HG03060 (cell line): ENCODE measurements around the gene YWHAH.
A peak's percentile ranks its signal among the peaks of the same experiment; 100 is the strongest.

Experiments
- ATAC-seq: cut with Tn5 transposase; IDR thresholded peaks from one replicate; pipeline ENCODE4 v1.9.1; 2021; ENCODE audit warnings: low read depth, moderate number of reproducible peaks; ENCODE audit not compliant: unreplicated experiment

Gene YWHAH

DNA sequence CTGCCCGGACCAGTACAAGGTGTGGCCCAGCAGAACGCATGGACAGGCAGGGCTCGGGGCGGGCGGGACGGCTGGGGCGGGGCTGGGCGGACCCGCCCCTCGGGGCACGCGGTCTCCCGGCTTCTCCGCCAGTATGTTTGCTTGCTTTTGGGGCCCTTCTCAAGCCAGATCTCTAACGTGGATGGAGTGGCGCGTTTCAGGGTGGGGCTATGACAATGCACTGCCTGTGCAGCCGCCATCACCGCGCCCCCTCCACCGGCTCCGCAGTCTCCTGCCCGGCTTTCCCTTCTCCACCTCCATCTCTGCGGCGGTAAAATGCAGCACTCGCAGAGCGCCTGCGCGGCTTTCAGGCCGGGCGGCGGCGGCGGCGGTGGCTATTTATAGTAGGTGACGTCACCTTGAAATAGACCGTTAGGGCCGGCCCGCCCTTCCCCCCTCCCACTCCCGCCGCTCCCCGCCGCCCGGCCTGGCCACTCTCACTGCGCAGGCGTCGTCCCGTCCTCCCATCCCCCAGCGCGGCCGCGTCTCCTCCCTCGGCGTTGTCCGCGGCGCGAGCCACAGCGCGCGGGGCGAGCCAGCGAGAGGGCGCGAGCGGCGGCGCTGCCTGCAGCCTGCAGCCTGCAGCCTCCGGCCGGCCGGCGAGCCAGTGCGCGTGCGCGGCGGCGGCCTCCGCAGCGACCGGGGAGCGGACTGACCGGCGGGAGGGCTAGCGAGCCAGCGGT is at the start of gene YWHAH:
YWHAH (plus strand) TSS at position 558 of the 722 bp plus-strand sequence. CDS start 199 bp downstream, outside the sequence.
- peak; percentile 33 for ATAC-seq

DNA sequence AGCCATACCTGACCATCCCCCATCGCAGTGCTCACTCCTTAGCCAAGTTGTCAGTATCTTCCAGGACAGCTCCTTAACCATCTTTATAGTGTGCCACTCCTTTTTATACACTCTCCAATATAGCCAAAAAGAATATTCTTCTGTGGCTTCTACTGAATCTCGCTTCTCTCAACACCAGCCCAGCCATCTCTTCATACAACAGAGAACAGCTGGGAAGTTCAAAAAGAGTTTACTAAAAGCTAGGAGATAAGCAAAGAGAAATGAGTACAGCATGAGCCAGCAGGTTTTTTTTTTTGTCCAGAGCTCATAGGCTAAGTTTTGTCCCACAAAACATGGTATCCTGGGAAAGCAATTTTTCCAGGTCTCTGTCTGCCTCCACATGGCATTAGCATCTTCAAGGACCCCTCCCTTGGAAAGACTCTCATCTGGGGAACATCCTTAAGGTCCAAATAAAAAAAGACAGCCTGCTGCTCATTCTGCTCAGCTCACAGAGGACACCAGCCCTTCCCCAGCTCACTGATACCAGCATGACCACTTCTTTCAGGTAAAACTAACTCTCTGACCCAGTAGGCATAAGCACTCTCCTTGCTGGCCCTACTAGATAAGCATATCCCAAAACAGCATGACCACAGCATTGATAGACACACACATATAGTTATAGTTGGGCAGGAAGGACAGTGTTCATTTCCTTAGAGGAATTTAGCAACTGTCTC is 48.8 kb upstream of the YWHAH start:
- ATAC-seq, result no peak

- ATAC-seq, result no peak
These were observed 47.9 kb upstream of the YWHAH start for GRCh38 chr22:31896472-31896871.

DNA sequence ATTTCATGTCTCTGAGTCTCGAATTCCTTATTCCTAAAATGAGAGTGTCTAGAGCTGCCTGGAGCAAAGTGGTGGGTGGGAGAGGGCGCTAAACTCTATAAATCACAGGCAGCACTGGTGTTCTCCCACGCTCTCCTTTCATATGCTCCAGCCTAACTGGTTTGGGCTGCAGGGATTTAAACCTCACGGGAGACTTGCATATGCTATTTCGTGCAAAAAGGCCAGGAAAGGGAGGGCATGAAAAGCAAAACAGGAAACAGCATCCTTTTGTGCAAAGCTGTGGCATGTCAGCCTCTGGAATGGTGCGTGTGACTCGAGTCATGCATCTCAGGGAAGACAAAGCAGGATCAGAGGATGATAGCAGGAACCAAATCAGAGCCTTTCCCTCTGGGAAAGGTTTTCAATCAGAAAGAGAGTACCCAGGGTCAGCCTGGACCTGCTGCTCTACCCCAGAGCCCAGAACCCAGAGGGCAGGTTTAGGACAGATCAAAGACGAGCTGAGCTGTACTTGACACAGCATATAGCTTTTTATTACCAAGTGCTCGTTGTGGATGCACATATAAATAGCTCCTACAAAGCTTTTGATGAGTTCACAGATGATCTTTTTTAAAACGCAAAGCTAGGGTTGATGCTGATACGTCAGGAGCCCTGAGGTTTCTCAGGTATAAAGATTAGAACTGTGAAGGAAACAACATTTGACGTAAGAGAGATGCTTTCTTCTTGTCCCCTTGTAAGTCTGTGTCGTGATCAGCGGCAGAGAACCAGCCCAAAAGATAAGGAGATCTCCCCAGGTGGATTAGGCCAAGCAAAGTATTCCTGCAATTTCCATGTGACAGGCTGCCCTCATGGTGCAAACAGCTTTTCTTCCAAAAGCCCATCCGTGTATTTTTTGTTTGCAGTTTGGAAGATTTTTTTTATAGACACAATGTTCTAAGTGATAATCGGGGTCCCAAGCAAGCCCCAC is 46.2 kb upstream of the YWHAH start:
- ATAC-seq, result no peak

DNA sequence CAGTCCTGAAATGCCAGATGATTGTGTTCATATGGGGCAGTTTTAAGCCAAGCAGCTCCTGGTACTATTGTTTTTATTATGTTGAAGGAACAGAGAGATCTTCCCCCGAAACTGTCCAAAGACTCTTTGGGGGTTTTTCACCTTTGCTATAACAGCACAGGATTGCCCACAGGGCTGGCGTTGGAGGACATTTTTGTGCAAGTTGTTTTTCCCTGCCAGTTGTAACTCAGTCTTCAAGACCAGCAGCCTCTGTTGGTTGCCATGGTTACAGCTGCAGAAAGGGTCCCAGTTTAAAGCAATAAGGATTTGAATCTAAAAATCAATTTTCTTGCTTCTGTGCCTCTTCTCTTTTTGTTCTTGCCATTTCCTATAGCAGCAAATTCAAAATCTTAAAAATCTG is 45.4 kb upstream of the YWHAH start:
- no peak for ATAC-seq

- no peak for ATAC-seq
These were observed 44.7 kb upstream of the YWHAH start for GRCh38 chr22:31899669-31900068.

- ATAC-seq, result no peak
These were observed 42.8 kb upstream of the YWHAH start for GRCh38 chr22:31901388-31902137.

DNA sequence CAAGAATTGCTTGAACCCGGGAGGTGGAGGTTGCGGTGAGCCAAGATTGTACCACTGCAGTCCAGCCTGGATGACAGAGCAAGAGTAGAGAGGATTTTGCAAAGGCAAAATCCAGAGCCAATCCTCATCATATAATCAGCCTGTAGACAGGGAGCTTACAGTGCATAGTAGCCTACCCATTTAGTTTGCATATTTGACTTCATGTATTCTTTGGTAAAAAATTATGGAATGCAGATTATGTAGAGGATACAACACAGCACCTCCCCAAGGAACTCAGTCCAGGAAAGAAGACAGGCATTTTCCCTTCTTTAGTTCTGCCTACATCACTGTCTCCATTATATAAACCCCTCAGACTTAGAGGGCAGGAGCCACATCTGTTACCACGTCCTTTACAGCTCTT is 39.7 kb upstream of the YWHAH start:
- no peak for ATAC-seq

GRCh38 chr22:31905356-31905755 is 39.0 kb upstream of the YWHAH start:
- ATAC-seq, result no peak

DNA sequence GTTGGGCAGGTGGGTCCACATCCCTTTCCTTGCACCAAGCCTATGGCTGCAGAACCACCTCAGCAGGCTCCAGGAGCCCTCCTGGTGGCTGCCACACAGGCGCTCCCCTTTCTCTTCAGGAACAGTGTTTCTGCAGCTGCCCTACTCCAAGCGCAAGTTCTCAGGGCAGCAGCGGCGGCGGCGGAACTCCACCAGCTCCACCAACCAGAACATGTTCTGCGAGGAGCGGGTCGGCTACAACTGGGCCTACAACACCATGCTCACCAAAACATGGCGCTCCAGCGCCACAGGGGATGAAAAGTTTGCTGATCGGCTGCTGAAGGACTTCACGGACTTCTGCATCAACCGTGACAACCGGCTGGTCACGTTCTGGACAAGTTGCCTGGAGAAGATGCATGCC is 38.2 kb upstream of the YWHAH start:
- no peak for ATAC-seq

DNA sequence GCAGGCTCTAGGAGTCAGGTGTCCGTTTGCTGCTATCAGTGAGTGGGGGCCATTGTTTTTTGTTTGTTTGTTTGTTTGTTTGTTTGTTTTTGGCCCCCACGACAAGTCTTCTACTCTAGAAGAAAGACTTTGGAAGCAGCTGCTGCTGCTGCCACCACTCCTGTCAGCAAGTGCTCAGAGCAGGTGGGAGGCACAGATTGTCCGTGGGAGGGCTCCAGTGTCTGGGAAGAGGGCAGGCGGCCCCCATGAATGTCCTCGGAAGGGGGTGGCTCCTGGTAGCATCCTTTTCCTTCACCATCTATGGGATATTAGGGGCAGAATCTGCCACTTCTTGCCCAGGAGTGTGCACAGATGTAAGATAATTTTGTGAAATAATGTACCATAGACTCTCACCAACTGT is 37.8 kb upstream of the YWHAH start:
- ATAC-seq, result no peak

DNA sequence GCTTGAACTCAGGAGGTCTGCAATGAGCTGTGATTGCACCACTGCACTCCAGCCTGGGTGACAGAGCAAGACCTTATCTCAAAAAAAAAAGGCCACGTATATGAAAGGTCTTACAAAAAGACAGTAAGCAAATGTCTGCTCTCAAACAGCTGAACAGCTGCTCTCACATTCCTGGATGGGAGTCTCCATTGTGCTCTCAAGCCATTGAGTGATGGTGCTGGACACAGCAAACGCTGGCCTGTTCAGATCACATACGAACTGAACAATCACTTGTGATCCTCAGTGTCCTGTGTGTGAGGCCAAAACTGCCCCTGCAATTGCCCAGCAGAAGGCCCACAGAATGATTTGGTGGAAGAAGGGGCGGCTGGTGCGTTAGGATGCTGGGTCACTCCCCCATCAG is 34.4 kb upstream of the YWHAH start:
- no peak for ATAC-seq

DNA sequence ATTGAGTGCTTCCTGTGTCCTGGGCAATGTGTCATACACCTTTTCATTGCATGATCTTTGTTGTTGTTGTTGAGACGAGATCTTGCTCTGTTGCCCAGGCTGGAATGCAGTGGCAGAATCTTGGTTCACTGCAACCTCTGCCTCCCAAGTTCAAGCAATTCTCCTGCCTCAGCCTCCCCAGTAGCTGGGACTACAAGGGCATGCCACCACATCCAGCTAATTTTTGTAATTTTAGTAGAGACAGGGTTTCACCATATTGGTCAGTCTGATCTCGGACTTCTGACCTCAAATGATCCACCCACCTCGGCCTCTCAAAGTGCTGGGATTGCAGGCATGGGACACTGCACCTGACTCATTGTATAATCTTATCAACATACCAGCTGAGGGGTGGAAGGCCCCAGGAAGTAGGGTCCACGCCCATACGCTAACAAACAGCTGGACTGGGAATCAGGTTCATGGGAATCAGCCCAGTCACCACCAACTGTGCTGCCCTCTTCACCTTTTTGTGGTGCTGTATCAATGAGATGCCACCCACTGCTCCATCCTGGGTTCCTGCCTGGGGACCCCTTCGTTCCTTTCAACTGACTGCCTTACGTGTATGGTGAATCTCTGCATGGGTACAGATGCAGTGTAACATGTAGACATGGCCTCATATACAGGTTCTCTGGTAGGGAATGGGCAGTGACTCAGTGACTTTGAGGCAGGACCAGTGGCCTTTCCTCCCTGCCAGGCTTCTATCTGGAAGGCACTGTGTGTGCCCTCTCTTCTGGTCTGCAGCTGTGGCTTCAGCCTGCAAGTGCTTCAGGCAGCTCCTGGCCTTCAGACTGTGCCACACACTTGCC is 32.5 kb upstream of the YWHAH start:
- no peak for ATAC-seq

DNA sequence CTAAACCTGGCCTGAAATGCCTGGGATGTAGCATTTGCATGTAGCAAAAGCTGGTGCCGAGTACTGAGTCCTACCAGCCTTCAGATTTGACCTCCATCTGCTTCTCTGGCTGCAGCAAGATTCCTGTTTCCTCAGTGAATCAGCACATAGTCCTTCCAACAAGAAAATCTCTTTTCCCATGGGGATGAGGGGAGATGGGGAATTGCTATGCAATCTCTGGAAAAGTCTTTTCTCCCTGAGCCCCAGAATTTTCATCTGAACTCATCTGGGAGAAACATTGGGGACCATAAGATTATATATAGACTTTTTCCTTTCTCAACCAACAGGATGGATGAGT is 32.0 kb upstream of the YWHAH start:
- ATAC-seq, result no peak

- ATAC-seq, result no peak
These were observed 28.7 kb upstream of the YWHAH start for GRCh38 chr22:31915586-31915985.

- ATAC-seq, result no peak
These were observed 27.0 kb upstream of the YWHAH start for GRCh38 chr22:31917227-31917921.

GRCh38 chr22:31919730-31920129 is 24.6 kb upstream of the YWHAH start:
- no peak for ATAC-seq

DNA sequence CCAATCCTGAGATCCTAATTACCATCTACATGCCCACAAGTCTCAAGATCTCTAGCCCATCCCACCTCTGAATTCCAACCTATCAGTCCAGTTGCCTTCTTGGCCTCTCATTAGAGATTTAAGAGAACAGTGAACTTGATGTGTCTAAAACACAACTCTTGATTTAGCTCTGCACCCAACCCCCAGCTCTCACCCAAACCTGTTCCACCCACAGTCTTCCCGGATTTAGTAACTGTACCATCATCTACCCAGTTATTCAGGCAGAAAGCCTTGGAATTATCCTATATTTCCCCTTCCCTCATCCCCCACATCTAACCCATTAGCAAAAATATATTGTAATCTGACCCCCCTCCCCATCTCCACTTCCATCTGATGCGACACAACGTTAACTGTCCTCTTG is 24.0 kb upstream of the YWHAH start:
- no peak for ATAC-seq

DNA sequence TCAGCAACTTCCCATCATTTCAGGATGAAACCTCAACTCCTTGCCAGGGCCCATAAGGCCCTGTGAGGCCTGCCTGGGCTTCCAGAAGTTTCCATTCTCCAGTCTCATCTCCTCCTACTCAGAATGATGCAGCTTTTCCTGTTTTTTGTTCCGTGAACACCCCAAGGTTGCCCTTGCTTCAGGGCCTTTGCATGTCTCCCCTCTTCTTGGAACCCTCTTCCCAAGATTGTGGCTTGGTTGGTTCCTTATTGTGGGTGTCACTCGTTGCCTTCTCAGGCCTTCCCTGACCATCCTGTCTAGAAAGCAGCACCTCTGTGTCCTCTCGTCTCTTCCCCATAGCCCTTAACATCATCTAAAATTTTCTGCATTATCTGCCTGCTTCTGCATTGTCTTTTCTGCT is 23.2 kb upstream of the YWHAH start:
- ATAC-seq, result no peak
